GM19238 (cell line): ENCODE data around the gene FBXL19.

ENCODE experiments used
- DNase-seq: peaks from one replicate; pipeline ENCODE4 v3.0.0; 2011; ENCODE audit warnings: low spot score; ENCODE audit not compliant: insufficient read length

FBXL19 gene

DNA sequence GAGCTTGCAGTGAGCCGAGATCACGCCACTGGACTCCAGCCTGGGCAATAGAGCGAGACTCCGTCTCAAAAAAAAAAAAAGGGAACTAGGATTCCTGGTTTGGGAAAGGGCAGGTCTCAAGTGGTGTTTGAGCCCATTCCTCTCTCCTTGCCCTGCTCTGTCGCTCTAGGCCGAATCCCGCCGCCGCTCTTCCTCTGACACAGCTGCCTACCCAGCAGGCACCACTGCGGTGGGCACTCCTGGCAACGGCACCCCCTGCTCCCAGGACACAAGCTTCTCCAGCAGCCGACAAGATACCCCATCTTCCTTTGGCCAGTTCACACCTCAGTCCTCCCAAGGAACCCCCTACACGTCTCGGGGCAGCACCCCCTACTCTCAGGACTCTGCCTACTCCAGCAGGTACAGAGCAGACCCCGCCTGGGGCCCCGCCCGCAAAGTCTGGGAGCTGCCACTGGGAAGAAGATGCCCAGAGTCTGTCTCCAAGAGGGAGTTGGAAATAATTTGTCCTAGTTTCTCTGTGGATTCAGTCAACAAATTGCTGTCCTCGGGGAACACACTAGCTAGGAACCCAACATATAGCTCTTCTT lies 40.6 kb downstream of the FBXL19 start:
- DNase-seq, result no peak

DNA sequence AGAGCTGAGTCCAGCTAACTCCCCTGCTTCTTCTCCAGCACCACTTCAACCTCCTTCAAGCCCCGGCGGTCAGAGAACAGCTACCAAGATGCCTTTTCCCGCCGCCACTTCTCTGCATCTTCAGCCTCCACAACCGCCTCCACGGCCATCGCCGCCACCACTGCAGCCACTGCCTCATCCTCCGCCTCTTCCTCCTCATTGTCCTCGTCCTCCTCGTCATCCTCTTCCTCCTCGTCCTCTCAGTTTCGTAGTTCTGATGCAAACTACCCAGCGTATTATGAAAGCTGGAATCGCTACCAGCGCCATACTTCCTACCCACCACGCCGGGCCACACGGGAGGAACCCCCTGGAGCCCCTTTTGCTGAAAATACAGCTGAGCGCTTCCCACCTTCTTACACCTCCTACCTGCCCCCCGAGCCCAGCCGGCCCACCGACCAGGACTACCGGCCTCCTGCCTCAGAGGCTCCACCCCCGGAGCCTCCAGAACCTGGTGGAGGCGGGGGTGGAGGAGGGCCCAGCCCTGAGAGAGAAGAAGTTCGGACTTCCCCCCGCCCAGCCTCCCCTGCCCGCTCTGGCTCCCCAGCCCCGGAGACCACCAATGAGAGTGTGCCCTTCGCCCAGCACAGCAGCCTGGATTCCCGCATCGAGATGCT lies 41.3 kb downstream of the FBXL19 start:
- no peak for DNase-seq

GRCh38 chr16:30965436-30965835 lies 42.1 kb downstream of the FBXL19 start:
- DNase-seq, result no peak

- no peak for DNase-seq
These were observed 42.8 kb downstream of the FBXL19 start for GRCh38 chr16:30966033-30966619.

DNA sequence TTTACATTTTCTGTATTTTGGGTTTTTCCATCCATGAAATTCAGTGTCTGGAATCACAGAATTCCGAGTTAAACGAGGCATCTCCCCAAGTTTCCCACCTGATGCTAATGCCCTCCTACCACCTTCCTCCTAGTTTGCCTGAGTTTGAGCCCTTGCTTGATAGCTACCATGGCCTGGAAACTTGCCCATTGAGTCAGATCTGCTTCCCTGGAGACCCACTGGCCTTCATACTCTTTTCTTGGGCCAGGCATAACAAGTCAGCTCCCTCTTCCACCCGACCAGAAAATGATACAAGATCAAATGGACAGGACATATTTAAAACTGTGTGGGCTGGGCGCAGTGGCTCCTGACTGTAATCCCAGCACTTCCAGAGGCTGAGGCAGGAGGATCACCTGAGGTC lies 44.4 kb downstream of the FBXL19 start:
- no peak for DNase-seq

DNA sequence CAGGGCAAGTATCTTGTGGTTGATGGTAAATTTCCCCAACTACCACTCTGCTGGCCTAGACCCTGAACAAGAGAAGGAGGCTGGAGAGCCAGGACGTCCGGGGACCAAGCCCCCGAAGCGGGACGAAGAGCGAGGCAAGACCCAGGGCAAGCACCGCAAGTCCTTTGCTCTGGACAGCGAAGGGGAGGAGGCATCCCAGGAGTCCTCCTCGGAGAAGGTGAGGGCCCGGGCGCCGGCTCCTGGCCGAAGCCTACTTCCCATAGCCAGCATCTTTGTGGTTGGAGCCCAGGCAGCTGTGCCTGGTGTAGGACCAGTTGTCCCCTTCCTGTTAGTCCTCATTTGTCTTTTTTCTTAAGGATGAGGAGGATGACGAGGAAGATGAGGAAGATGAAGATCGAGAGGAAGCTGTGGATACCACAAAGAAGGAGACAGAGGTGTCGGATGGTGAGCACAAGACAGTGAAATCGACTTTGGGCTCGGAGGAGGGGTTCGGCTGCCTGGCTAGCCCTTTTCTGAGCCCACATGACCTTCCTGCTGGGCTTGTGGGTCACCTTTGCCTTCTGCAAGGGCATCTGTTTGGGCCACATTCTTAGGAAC lies 46.0 kb downstream of the FBXL19 start:
- no peak for DNase-seq

- no peak for DNase-seq
These were observed 47.9 kb downstream of the FBXL19 start for GRCh38 chr16:30971298-30971697.

- DNase-seq, result no peak
These were observed 49.5 kb downstream of the FBXL19 start for GRCh38 chr16:30972872-30973271.

GRCh38 chr16:30974348-30974747 lies 51.0 kb downstream of the FBXL19 start:
- no peak for DNase-seq

GRCh38 chr16:30976486-30976885 lies 53.1 kb downstream of the FBXL19 start:
- DNase-seq, result no peak

DNA sequence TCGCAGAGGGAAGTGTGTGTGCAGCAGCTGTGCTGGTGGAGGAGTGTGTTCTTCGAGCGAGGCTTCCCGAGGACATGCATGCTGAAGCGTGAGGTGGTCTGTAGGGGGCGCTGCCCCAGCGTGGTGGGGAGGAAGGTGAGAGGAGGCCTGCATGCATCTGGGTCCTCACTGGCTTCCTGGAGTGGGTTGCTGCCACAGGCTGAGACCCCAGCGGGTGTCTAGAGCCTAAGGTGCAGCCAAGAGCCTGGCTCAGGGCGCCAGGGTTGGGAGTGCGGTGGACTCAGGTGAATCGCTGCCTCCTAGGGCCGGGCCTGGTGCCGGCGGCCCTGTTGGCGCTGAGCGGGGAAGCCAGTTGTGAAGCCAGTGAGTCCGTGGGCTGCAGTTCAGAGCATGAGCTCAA lies 54.1 kb downstream of the FBXL19 start:
- no peak for DNase-seq

- DNase-seq, result no peak
These were observed 56.0 kb downstream of the FBXL19 start for GRCh38 chr16:30979170-30980022.

GRCh38 chr16:30980023-30980371 lies 56.6 kb downstream of the FBXL19 start:
- no peak for DNase-seq

GRCh38 chr16:30980434-30980833 lies 57.1 kb downstream of the FBXL19 start:
- no peak for DNase-seq

DNA sequence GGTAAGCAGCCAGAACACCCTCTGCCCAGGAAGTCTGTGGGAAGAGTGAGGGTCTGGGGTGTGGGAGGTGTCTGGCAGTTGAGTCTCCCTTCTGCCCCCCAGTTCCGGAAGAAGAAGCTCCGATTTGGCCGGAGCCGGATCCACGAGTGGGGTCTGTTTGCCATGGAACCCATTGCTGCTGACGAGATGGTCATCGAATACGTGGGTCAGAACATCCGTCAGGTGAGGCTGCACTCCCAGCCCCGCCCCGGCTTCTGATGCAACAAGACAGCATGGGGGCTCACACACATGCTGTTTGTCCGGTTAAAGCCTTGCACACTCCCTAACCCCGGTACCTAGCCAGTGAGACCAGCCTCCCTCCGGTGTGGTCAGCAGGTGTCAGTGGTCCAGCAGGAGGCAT lies 57.6 kb downstream of the FBXL19 start:
- no peak for DNase-seq

GRCh38 chr16:30982548-30983288 lies 59.3 kb downstream of the FBXL19 start:
- DNase-seq, result no peak

DNA sequence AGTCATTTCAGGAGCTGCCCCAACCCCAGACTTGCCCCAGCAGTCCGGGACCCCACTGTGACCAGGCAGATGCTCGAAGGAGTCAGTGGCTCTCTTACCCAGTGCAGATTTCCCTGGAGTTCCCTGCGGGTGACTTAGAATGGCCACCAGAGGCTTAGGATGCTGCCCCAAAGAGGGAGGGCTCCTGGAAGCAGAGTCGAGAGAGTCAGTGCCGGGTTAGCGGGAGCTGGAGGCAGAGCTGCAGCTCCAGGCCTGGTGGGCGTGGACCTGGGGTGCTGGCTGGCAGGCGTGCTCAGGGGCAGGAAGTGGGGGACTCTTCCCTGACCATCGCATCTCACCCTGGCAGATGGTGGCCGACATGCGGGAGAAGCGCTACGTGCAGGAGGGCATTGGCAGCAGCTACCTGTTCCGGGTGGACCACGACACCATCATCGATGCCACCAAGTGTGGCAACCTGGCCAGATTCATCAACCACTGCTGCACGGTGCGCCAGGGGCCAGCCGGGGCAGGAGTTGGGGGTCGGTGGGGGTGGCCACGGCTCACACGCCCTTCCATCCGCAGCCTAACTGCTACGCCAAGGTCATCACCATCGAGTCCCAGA lies 60.0 kb downstream of the FBXL19 start:
- DNase-seq, result no peak

GRCh38 chr16:30983898-30984610 lies 60.7 kb downstream of the FBXL19 start:
- no peak for DNase-seq

- peak; percentile 92 for DNase-seq
These were observed 61.5 kb downstream of the FBXL19 start, which contains the start of gene HSD3B7 for GRCh38 chr16:30984669-30985400. Gene HSD3B7, plus strand, starts transcription at chr16:30985207. Its CDS starts 452 bp downstream, at chr16:30985659.
